T-helper 2 cell treated with Interferon-gamma antibody and Interleukin-4, amounts not matched to agents 100 ng/mL and 5 ng/mL, for 36 hours (primary cell): ENCODE results near the gene TLR10. TPM values are rescaled to one million over a fixed set of nuclear protein-coding genes. Genes with fewer than 3 reads are reported as not detected.
"Not testable (repeated sequence)": the region's sequence is repeated elsewhere in the genome, so short reads cannot be mapped to it uniquely, and the experiment has no call there.

Experiments used
- intact Hi-C: fragments of 100-400 bp; cut with micrococcal nuclease; formaldehyde crosslinking; loops from one replicate; pipeline ENCODE4 v1.15.1; 2023
- total RNA-seq: library from RNA; stranded (reverse); gene quantifications from 2 replicates; pipeline ENCODE4 v1.2.3, GENCODE V29; 2022

Gene TLR10
- total RNA-seq, result 0.05 TPM in 1 of 2 replicates, not detected in the other

GRCh38 chr4:38782452-38783108 is at the start of gene TLR10:
TSS of gene TLR10 (minus strand) at chr4:38782990. CDS start at chr4:38775590, 7,400 bp downstream.
- intact Hi-C loops, result loop anchor here (1.0 kb wide), 1 partner anchor 23 kb away; no protein-coding TSS in a partner anchor

GRCh38 chr4:38832206-38832605 is 49.4 kb upstream of the TLR10 start:
- intact Hi-C loops, result no loop called here

- intact Hi-C loops, result no loop called here
Observed at GRCh38 chr4:38831653-38832052, 48.9 kb upstream of the TLR10 start.

- intact Hi-C loops, result no loop called here
Observed at GRCh38 chr4:38829237-38829636, 46.4 kb upstream of the TLR10 start.

- intact Hi-C loops, result no loop called here
Observed at GRCh38 chr4:38823766-38824165, 41.0 kb upstream of the TLR10 start.

- intact Hi-C loops, result no loop called here
Observed at GRCh38 chr4:38822748-38823303, 40.0 kb upstream of the TLR10 start.

GRCh38 chr4:38821739-38822138 is 38.9 kb upstream of the TLR10 start:
- intact Hi-C loops, result no loop called here

GRCh38 chr4:38820329-38821061 is 37.7 kb upstream of the TLR10 start:
- intact Hi-C loops, result no loop called here

GRCh38 chr4:38819569-38819968 is 36.8 kb upstream of the TLR10 start:
- intact Hi-C loops, result no loop called here

- intact Hi-C loops, result no loop called here
Observed at GRCh38 chr4:38818441-38818976, 35.7 kb upstream of the TLR10 start.

- intact Hi-C loops, result no loop called here
Observed at GRCh38 chr4:38815885-38816782, 33.3 kb upstream of the TLR10 start.

GRCh38 chr4:38814386-38814785 is 31.6 kb upstream of the TLR10 start:
- intact Hi-C loops, result no loop called here

- intact Hi-C loops, result no loop called here
Observed at GRCh38 chr4:38811297-38811696, 28.5 kb upstream of the TLR10 start.

GRCh38 chr4:38807462-38807861 is 24.7 kb upstream of the TLR10 start:
- intact Hi-C loops, result not testable (repeated sequence)

GRCh38 chr4:38806251-38806650 is 23.5 kb upstream of the TLR10 start:
- intact Hi-C loops, result not testable (repeated sequence)

- intact Hi-C loops, result loop anchor here (1.0 kb wide), 1 partner anchor 51 kb away; the partner anchor contains the start of gene TLR6
Observed at GRCh38 chr4:38805530-38806145, 22.8 kb upstream of the TLR10 start.

- intact Hi-C loops, result loop anchor here (1.0 kb wide), 3 partner anchors 45 to 672 kb away; partner anchors contain the start of gene TLR6
Observed at GRCh38 chr4:38804654-38805295, 22.0 kb upstream of the TLR10 start, which contains the start of gene TLR1. TSS of gene TLR1 (minus strand) at chr4:38804791. CDS start at chr4:38798831, 5,960 bp downstream.

GRCh38 chr4:38803833-38804653 is 21.3 kb upstream of the TLR10 start:
- intact Hi-C loops, result loop anchor here (1.0 kb wide), 2 partner anchors 45 to 672 kb away; no protein-coding TSS in a partner anchor
